Skeletal muscle tissue (tissue), 4 donors: ENCODE results near the gene CHST11. TPM values are rescaled to one million over a fixed set of nuclear protein-coding genes. Genes with fewer than 3 reads are reported as not detected.

Experiments used
- H3K27ac ChIP-seq: one replicate; pipeline ENCODE4 v1.7.0; 2013; ENCODE audit warnings: mild to moderate bottlenecking, low read depth, low read length, inconsistent platforms
- H3K27me3 ChIP-seq, 3 donors: one replicate each; pipeline ENCODE4 v1.7.0; 2013; ENCODE audit warnings: low read length in 3 of 3; ENCODE audit not compliant: control insufficient read depth in 3 of 3, insufficient read depth in 3 of 3
- H3K36me3 ChIP-seq, 3 donors: one replicate each; pipeline ENCODE4 v1.7.0; 2013; ENCODE audit warnings: low read length in 3 of 3; ENCODE audit not compliant: control insufficient read depth in 3 of 3, insufficient read depth in 3 of 3
- H3K4me1 ChIP-seq, 3 donors: one replicate each; pipeline ENCODE4 v1.7.0; 2013; ENCODE audit warnings: low read length in 3 of 3, mild to moderate bottlenecking in 3 of 3; ENCODE audit not compliant: control insufficient read depth in 3 of 3, insufficient read depth in 3 of 3
- H3K4me3 ChIP-seq, 3 donors: one replicate each; pipeline ENCODE4 v1.7.0; 2013; ENCODE audit warnings: low read length in 3 of 3
- H3K9ac ChIP-seq, 3 donors: one replicate each; pipeline ENCODE4 v1.7.0; 2013; ENCODE audit warnings: low read length in 3 of 3, mild to moderate bottlenecking in 3 of 3, moderate library complexity in 2 of 3, low read depth in 1 of 3
- H3K9me3 ChIP-seq, 3 donors: one replicate each; pipeline ENCODE4 v1.7.0; 2013; ENCODE audit warnings: low read length in 3 of 3; ENCODE audit not compliant: control insufficient read depth in 3 of 3
- total RNA-seq: library from RNA; depleted of rRNA; stranded (reverse); fragments of >200 nt; gene quantifications from one replicate; pipeline ENCODE4 v1.2.3, GENCODE V29; 2014
- donor health status: Osteomylitis.

CHST11 gene
- total RNA-seq, 1 donor from 2014 or later: 2.1 TPM

DNA sequence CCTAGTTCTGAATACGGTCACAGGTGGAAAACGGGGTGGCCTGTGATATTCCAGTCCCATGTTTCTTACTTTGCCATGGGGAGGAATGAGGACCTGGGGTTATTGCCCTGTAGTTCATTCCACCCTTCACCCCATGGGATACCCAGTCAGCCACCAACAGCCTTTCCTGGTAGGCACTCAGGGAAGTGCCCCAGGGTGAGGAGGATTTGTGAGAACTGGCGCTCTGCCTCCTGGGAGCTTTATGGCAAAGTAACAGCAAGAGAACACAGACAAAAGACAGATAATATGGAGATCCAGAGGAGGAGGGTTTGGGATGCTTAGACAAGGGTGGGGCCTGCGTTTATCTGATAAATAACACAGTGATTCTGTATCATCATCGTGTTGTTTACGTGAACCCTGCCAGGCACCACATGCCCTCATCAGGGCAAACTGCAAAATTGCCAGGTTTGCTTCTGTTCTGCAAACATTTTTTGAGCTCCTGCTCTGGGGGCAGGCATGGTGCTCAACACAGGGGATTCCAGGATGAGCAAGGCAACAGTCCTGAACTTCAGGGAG lies 277.9 kb downstream of the CHST11 start:
- H3K9ac ChIP-seq: no peak overlapping the region
- no peak overlapping the region for H3K4me3 ChIP-seq
- no peaks in the 10 kb centered on the region for H3K9me3 ChIP-seq
- H3K36me3 ChIP-seq: no peaks in the 10 kb centered on the region
- no peaks in the 10 kb centered on the region for H3K27me3 ChIP-seq
- H3K4me1 ChIP-seq: peaks cover 0 to 4% (median 3%) of the 10 kb centered on the region in 3 donors
- H3K27ac ChIP-seq: no peak overlapping the region

DNA sequence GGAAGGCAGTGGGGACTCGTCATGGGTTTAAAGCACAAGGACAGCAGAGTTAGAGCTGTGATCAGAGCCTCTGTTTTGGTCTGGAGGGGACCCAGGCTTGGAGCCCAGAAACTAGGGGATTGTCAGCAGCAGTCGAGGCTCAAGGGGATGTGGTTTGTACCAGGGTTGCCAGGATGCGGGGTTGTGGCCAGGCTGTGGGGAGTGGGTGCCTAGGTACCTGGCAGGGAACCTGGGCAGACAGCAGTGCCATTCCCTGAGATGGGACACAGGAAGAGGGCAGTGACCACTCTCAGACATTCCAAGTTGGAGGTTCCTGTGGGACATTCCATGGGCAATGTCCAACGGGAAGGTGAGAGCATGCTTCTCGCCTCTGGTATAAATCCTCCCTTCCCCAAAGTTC lies 279.1 kb downstream of the CHST11 start:
- Histone ChIP-seq H3K9ac (no peak overlapping the region), H3K27me3 (no peaks in the 10 kb centered on the region), H3K4me3 (no peak overlapping the region), H3K27ac (no peak overlapping the region), H3K36me3 (no peaks in the 10 kb centered on the region), H3K4me1 (peaks cover 0 to 4% (median 3%) of the 10 kb centered on the region in 3 donors), H3K9me3 (no peaks in the 10 kb centered on the region)

DNA sequence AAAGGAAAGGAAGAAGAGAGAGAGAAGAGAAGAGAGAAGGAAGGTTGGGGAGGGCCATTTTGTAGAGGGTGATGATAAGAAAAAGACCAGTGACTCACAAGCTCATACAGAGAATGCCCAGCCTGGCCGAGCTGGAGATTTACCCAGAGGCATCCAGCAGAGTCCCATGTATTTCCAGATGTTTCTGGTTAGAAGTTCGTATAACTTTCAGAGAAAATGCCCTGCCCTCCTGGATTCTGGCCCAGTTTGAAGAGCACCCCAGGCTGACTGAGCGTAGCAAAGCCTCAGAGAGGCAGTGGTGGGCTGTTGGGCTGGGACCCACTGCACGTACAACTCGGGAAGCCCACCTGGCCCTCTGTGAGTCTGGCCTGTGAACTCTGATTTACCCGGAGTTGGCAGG lies 279.6 kb downstream of the CHST11 start:
- no peak overlapping the region for H3K9ac ChIP-seq

DNA sequence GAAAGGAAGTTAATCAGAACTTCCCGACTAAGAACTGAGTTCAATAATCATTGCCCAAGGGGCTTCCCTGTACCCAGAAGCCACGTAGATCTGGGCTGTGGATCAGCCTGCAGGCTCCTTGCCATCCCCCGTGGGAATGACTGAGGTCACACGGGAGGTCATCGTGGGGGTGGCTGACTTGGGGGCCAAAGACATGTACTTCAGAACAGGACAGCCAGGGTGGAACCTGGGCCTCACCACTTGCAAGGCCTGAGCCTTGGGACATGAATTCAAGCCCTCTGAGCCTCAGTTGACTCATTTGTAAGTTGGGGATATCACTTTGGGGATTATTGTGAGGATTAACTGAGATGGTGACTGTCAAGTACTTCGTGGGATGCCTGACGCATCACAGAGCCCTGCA lies 280.4 kb downstream of the CHST11 start:
- H3K4me3 ChIP-seq: no peak overlapping the region
- no peak overlapping the region for H3K9ac ChIP-seq

More for the DNA sequence above, 279.6 kb downstream of the CHST11 start:
- peaks cover 0 to 4% (median 3%) of the 10 kb centered on the region in 3 donors for H3K4me1 ChIP-seq
- no peaks in the 10 kb centered on the region for H3K9me3 ChIP-seq
- H3K27me3 ChIP-seq: no peaks in the 10 kb centered on the region
- H3K27ac ChIP-seq: no peak overlapping the region
- H3K4me3 ChIP-seq: no peak overlapping the region
- H3K36me3 ChIP-seq: no peaks in the 10 kb centered on the region

DNA sequence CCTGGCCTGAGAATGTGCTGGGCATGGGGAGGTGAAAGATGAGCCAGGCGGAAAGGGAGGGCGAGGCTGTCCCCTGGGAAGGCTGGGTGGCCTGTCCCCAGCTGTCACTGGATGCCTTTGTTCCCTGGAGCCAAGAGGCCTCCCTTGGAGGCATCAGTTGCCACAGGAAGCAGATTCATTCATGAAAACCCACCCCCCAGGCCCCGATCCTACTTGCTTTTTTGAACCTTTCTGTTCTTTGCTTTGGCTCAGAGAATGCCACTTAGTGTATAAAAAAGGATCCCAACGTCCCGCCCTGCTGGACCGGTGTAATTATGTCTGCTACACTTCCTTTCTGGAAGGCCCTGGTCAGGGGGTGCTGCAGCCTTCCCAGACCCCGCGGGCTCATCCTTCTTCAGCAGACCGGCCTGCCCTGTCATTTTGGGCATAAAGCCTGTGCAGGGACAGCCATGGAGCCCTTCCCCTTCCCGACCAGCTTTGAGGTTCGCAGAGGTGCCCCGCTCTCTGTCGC lies 281.1 kb downstream of the CHST11 start:
- no peak overlapping the region for H3K27ac ChIP-seq
- H3K4me3 ChIP-seq: no peak overlapping the region
- no peaks in the 10 kb centered on the region for H3K9me3 ChIP-seq
- no peaks in the 10 kb centered on the region for H3K36me3 ChIP-seq
- H3K9ac ChIP-seq: no peak overlapping the region
- no peaks in the 10 kb centered on the region for H3K27me3 ChIP-seq
- H3K4me1 ChIP-seq: peaks cover 8 to 12% (median 12%) of the 10 kb centered on the region in 3 donors

More for the DNA sequence above, 280.4 kb downstream of the CHST11 start:
- peaks cover under 1 to 5% (median 5%) of the 10 kb centered on the region in 3 donors for H3K4me1 ChIP-seq
- H3K27ac ChIP-seq: no peak overlapping the region
- no peaks in the 10 kb centered on the region for H3K27me3 ChIP-seq
- no peaks in the 10 kb centered on the region for H3K9me3 ChIP-seq
- H3K36me3 ChIP-seq: no peaks in the 10 kb centered on the region

DNA sequence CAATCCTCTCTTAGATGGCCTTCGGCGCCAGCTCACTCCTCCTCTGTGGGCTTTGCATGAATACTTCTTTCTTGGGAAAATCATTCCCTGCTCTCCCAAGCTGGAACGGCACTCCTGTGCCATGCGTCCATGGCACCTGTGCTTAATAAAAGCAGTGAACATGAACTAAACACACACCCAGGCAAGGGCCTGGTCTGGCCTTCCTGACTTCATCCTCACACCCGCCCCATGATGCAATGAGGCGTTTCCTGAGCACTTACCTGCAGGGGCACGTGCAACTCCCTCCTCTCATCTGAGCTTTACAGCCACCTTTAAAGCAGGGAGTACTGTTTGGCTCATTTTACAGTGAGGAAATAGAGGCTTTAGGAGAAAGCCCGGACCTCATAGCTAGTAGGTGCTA lies 281.6 kb downstream of the CHST11 start:
- Histone ChIP-seq H3K9me3 (no peaks in the 10 kb centered on the region), H3K27ac (no peak overlapping the region), H3K4me1 (peaks cover 8 to 14% (median 14%) of the 10 kb centered on the region in 3 donors), H3K36me3 (no peaks in the 10 kb centered on the region), H3K27me3 (no peaks in the 10 kb centered on the region), H3K4me3 (no peak overlapping the region), H3K9ac (no peak overlapping the region)

DNA sequence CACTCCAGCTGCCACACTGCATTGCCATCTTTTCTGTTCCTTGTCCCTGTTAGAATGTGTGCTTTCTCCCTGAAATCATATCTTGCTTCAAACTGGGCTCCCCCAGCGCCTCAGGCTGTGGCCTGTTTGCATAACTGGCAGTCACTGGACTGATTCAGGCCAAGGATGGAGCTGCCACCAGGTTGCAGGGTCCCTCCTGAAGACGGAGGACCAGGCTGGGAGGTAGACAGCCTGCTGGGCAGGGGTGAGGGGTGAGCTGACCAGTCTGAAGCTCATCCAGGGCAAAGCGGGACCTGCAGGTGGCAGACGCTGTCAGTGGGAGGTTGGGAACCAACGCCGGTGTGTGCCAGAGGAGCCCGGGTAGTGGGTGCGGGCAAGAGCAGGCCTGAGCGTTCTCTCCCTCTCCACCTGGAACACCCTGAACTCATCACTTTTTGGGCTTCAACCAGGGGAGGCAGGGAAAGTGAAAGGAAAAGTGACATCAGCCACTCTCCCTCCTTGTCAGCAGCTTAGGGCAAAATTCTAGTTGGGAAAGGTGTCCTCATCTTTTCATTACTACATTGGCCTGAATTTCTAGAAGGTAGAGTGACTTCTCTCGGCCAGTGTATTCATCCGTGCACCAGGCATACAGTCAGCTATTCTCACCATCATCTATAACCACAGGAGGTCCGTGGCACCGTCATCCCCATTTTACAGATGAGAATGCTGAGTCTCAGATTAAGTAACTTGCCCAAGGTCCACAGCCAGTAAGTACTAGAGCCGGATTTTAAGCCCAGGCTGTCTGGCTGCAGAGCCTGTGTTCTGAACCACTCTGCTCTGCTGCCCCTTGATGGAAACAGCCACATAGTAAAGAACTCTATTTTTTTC lies 282.3 kb downstream of the CHST11 start:
- H3K27ac ChIP-seq: no peak overlapping the region
- H3K4me1 ChIP-seq: peaks cover 8 to 14% (median 14%) of the 10 kb centered on the region in 3 donors

DNA sequence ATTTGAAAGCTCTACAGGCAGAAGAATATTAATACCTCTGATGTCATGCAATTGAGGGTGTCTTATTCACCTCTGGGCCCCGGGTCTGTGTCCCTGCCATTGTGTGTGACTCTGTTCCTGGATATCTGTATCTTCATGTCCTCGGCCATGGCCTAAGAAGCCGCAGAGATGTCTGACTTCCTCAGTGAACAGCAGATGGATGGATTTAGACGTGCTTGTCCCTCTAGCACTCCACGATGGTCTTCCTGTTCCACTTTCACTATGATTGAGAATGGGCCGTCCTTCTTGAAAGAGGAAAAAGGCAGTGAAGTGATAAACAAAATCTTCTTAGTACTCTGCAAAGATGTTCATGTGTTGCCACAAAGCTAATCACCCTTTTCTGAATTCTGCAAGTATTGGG lies 283.9 kb downstream of the CHST11 start:
- Histone ChIP-seq H3K27me3 (no peaks in the 10 kb centered on the region), H3K27ac (no peak overlapping the region), H3K4me3 (no peak overlapping the region), H3K9me3 (no peaks in the 10 kb centered on the region), H3K4me1 (peaks cover 8 to 14% (median 14%) of the 10 kb centered on the region in 3 donors), H3K9ac (no peak overlapping the region), H3K36me3 (no peaks in the 10 kb centered on the region)

More for the DNA sequence above, 282.3 kb downstream of the CHST11 start:
- no peak overlapping the region for H3K9ac ChIP-seq
- H3K9me3 ChIP-seq: no peaks in the 10 kb centered on the region
- no peaks in the 10 kb centered on the region for H3K36me3 ChIP-seq
- H3K4me3 ChIP-seq: no peak overlapping the region
- no peaks in the 10 kb centered on the region for H3K27me3 ChIP-seq

DNA sequence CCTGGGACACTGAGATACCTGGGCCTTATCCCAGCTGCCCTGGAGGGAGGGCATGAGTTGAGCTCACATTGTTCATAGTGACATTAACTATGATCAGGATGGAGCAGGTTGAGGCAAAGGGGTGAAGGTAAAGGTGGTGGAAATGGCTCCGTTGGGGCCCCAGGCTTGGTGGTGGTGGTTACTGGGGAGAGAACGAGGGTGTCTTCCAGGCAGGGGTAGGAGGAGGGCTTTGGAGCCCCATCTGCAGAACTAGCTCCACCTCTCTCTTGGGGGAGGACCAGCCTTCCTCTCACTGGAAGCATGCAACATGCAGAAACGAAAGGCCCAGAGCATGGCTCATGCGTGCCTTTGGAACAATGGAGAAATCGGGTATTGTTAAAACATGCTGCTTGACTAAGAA lies 284.3 kb downstream of the CHST11 start:
- no peak overlapping the region for H3K27ac ChIP-seq
- H3K27me3 ChIP-seq: no peaks in the 10 kb centered on the region
- H3K9ac ChIP-seq: no peak overlapping the region
- peaks cover 8 to 14% (median 14%) of the 10 kb centered on the region in 3 donors for H3K4me1 ChIP-seq
- H3K9me3 ChIP-seq: no peaks in the 10 kb centered on the region
- H3K4me3 ChIP-seq: no peak overlapping the region
- H3K36me3 ChIP-seq: no peaks in the 10 kb centered on the region
